NCI-H2196 treated with DMSO at 0.1 percent for 48 hours (cell line): ENCODE measurements around the gene PMVK.

Experiments used
- DNase-seq: peaks from one replicate; lab custom pipeline; 2025; ENCODE audit not compliant: unreplicated experiment; lab: John Stamatoyannopoulos, UW

The PMVK gene

GRCh38 chr1:154881820-154882535 lies 54.5 kb downstream of the PMVK start:
- DNase-seq: no peak

- DNase-seq: no peak
Measured at GRCh38 chr1:154880671-154881070, 55.8 kb downstream of the PMVK start.

GRCh38 chr1:154879038-154879421 lies 57.5 kb downstream of the PMVK start:
- DNase-seq: no peak

GRCh38 chr1:154878371-154879037 lies 58.0 kb downstream of the PMVK start:
- peak; percentile 60 for DNase-seq

DNA sequence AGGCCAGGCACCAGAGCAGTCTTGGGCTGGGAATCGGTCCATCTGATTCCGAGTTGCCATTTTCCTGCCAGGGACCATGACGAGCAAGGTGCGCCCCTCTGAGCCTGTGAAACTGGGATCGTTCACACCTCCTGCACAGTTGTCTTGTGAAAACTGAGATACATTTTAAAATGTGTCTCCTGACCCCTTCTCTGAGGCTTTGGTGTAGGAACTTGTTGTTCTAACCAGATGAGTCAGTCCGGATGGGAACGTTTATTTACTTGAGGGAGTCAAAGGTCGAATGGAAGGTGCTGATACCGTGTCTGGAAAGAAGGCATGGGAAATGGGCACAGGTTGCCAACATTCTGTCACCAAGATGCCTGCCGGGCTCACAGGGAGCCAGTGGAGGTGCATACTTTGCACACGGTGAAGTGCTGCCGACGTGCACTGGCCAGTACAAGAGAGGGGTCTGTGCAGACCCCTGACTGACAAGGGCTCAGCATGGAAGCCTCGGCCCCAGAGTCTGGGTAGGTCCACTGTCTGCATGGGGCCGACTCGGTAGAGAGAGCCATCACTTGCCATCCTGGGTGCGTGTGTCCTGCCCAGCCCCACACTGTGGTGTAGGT lies 59.0 kb downstream of the PMVK start:
- no peak for DNase-seq

- no peak for DNase-seq
Measured at GRCh38 chr1:154876842-154877369, 59.6 kb downstream of the PMVK start.
